ENCODE results near the gene SUSD6.

- no peak for TF ChIP-seq CTCF (IDR thresholded peaks at IDR 0.05; ENCODE audit: low read depth, low read length, missing input control)
- TF ChIP-seq MAX (IDR thresholded peaks at IDR 0.05) = no peak
- no peak for TF ChIP-seq YY1 (IDR thresholded peaks at IDR 0.05)
- no peak for TF ChIP-seq SP1 (IDR thresholded peaks at IDR 0.05)
- no peak for TF ChIP-seq ZBTB33 (IDR thresholded peaks at IDR 0.05)
- TF ChIP-seq RXRA (IDR thresholded peaks at IDR 0.05) = no peak
- TF ChIP-seq EGR1 (IDR thresholded peaks at IDR 0.05; ENCODE audit: low read depth in 2 of 2) = no peak
- no peak for TF ChIP-seq JUND (IDR thresholded peaks at IDR 0.05)
- TF ChIP-seq TAF1 (conservative IDR thresholded peaks at IDR 0.05) = no peak
- no peak for TF ChIP-seq ATF3 (IDR thresholded peaks at IDR 0.05)
- TF ChIP-seq HNF4G (IDR thresholded peaks at IDR 0.05) = no peak
Observed at GRCh38 chr14:69666112-69666511, 54.7 kb downstream of the SUSD6 start.

Data from liver (tissue), 3 donors.